ENCODE measurements around the gene COIL. TPM values are rescaled to one million over a fixed set of nuclear protein-coding genes. Genes with fewer than 3 reads are reported as not detected.

The COIL gene
- total and polyA plus RNA-seq, 4 donors = 4.7 to 9.9 (median 6.5) TPM

DNA sequence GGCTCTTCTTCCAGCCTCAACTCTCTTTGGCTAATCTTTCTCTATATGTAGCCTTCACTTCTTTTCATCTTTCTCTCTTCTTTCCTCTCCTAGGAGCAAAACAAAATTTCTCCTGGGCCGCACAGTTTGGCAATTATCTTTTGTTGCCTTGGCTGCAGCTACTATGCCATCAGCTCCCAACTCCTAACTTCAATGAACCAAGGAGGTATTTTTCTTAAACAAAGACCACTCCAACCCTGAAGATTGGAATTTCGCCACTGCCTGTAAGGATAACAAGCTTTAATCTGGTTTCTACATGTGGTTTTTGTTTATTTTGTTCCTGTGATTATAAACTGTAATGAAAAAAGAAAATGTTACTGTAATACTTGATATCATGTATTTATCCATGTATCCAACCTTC, 14.8 kb upstream of the COIL start:
- no peak overlapping the region for H3K4me3 ChIP-seq (ENCODE audit: low read depth in 1 of 3, low read length in 3 of 3)
- H3K27me3 ChIP-seq (ENCODE audit: control insufficient read depth in 4 of 4, insufficient read depth in 4 of 4, low read length in 3 of 4) = no peaks in the 10 kb centered on the region
- 96% methylated on average over 2 of the region's 2 CpGs for WGBS
- no peak overlapping the region for H3K27ac ChIP-seq (ENCODE audit: low read depth in 1 of 2, low read length in 2 of 2)
- peaks cover 0 to 19% (median 13%) of the 10 kb centered on the region in 4 donors for H3K4me1 ChIP-seq (ENCODE audit: control insufficient read depth in 4 of 4, insufficient read depth in 4 of 4, low read length in 3 of 4)
- no peak overlapping the region for H3K9ac ChIP-seq (ENCODE audit: low read depth in 1 of 2, low read length in 2 of 2)
- no peaks in the 10 kb centered on the region for H3K9me3 ChIP-seq (ENCODE audit: control insufficient read depth in 4 of 4, low read length in 3 of 4)
- no peak for DNase-seq (ENCODE audit: low spot score)
- H3K36me3 ChIP-seq (ENCODE audit: control insufficient read depth in 4 of 4, insufficient read depth in 3 of 4, low read depth in 1 of 4, low read length in 3 of 4) = no peaks in the 10 kb centered on the region
- TF ChIP-seq FOXA1 (IDR thresholded peaks at IDR 0.05) (no peak), EGR1 (IDR thresholded peaks at IDR 0.05; ENCODE audit: low read depth in 2 of 2) (no peak), RXRA (IDR thresholded peaks at IDR 0.05) (no peak), FOXA2 (IDR thresholded peaks at IDR 0.05) (no peak), TAF1 (conservative IDR thresholded peaks at IDR 0.05) (no peak), HNF4A (conservative IDR thresholded peaks at IDR 0.05) (no peak)
- TF ChIP-seq, protein P1, sequence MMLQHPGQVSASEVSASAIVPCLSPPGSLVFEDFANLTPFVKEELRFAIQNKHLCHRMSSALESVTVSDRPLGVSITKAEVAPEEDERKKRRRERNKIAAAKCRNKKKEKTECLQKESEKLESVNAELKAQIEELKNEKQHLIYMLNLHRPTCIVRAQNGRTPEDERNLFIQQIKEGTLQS (IDR thresholded peaks at IDR 0.05) = no peak
- TF ChIP-seq, protein P2, sequence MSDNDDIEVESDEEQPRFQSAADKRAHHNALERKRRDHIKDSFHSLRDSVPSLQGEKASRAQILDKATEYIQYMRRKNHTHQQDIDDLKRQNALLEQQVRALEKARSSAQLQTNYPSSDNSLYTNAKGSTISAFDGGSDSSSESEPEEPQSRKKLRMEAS (IDR thresholded peaks at IDR 0.05) = no peak
- TF ChIP-seq, protein P3, sequence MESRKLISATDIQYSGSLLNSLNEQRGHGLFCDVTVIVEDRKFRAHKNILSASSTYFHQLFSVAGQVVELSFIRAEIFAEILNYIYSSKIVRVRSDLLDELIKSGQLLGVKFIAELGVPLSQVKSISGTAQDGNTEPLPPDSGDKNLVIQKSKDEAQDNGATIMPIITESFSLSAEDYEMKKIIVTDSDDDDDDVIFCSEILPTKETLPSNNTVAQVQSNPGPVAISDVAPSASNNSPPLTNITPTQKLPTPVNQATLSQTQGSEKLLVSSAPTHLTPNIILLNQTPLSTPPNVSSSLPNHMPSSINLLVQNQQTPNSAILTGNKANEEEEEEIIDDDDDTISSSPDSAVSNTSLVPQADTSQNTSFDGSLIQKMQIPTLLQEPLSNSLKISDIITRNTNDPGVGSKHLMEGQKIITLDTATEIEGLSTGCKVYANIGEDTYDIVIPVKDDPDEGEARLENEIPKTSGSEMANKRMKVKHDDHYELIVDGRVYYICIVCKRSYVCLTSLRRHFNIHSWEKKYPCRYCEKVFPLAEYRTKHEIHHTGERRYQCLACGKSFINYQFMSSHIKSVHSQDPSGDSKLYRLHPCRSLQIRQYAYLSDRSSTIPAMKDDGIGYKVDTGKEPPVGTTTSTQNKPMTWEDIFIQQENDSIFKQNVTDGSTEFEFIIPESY (IDR thresholded peaks at IDR 0.05) = no peak

DNA sequence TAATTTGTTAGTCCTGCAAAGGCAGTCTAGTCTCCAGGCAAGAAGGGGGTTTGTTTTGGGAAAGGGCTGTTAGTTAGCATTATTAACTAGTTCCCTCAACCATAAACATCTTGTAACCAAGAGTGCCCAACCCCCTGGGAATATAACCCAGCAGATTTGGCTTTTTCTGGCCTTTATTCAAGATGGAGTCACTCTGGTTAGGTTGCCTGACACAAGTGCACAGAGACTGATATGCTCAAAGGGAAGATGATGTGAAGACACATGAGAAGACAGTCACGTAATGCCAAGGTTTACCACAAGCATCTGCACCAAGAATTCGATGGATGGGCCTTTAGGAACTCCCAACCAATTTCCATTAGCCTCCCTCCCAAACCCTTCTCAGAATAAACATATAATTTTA, 13.2 kb upstream of the COIL start:
- Histone ChIP-seq H3K9me3 (ENCODE audit: control insufficient read depth in 4 of 4, low read length in 3 of 4) (no peaks in the 10 kb centered on the region), H3K4me3 (ENCODE audit: low read depth in 1 of 3, low read length in 3 of 3) (no peak overlapping the region), H3K36me3 (ENCODE audit: control insufficient read depth in 4 of 4, insufficient read depth in 3 of 4, low read depth in 1 of 4, low read length in 3 of 4) (no peaks in the 10 kb centered on the region), H3K27me3 (ENCODE audit: control insufficient read depth in 4 of 4, insufficient read depth in 4 of 4, low read length in 3 of 4) (no peaks in the 10 kb centered on the region), H3K27ac (ENCODE audit: low read depth in 1 of 2, low read length in 2 of 2) (no peak overlapping the region), H3K4me1 (ENCODE audit: control insufficient read depth in 4 of 4, insufficient read depth in 4 of 4, low read length in 3 of 4) (peaks cover 0 to 17% (median 12%) of the 10 kb centered on the region in 4 donors), H3K9ac (ENCODE audit: low read depth in 1 of 2, low read length in 2 of 2) (no peak overlapping the region)
- no peak for TF ChIP-seq TAF1 (conservative IDR thresholded peaks at IDR 0.05)
- TF ChIP-seq, protein P2 (IDR thresholded peaks at IDR 0.05) = no peak
- TF ChIP-seq EGR1 (IDR thresholded peaks at IDR 0.05; ENCODE audit: low read depth in 2 of 2) = no peak
- TF ChIP-seq, protein P4, sequence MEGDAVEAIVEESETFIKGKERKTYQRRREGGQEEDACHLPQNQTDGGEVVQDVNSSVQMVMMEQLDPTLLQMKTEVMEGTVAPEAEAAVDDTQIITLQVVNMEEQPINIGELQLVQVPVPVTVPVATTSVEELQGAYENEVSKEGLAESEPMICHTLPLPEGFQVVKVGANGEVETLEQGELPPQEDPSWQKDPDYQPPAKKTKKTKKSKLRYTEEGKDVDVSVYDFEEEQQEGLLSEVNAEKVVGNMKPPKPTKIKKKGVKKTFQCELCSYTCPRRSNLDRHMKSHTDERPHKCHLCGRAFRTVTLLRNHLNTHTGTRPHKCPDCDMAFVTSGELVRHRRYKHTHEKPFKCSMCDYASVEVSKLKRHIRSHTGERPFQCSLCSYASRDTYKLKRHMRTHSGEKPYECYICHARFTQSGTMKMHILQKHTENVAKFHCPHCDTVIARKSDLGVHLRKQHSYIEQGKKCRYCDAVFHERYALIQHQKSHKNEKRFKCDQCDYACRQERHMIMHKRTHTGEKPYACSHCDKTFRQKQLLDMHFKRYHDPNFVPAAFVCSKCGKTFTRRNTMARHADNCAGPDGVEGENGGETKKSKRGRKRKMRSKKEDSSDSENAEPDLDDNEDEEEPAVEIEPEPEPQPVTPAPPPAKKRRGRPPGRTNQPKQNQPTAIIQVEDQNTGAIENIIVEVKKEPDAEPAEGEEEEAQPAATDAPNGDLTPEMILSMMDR (IDR thresholded peaks at IDR 0.05; ENCODE audit: low read depth, low read length, missing input control) = no peak
- no peak for TF ChIP-seq RAD21 (IDR thresholded peaks at IDR 0.05)
- no peak for TF ChIP-seq FOXA2 (IDR thresholded peaks at IDR 0.05)
- no peak for TF ChIP-seq RXRA (IDR thresholded peaks at IDR 0.05)
- TF ChIP-seq, protein P1 (IDR thresholded peaks at IDR 0.05) = no peak
- TF ChIP-seq HNF4A (conservative IDR thresholded peaks at IDR 0.05) = no peak
- TF ChIP-seq YY1 (IDR thresholded peaks at IDR 0.05) = no peak
- TF ChIP-seq, protein P3 (IDR thresholded peaks at IDR 0.05) = no peak
- TF ChIP-seq, protein P5, sequence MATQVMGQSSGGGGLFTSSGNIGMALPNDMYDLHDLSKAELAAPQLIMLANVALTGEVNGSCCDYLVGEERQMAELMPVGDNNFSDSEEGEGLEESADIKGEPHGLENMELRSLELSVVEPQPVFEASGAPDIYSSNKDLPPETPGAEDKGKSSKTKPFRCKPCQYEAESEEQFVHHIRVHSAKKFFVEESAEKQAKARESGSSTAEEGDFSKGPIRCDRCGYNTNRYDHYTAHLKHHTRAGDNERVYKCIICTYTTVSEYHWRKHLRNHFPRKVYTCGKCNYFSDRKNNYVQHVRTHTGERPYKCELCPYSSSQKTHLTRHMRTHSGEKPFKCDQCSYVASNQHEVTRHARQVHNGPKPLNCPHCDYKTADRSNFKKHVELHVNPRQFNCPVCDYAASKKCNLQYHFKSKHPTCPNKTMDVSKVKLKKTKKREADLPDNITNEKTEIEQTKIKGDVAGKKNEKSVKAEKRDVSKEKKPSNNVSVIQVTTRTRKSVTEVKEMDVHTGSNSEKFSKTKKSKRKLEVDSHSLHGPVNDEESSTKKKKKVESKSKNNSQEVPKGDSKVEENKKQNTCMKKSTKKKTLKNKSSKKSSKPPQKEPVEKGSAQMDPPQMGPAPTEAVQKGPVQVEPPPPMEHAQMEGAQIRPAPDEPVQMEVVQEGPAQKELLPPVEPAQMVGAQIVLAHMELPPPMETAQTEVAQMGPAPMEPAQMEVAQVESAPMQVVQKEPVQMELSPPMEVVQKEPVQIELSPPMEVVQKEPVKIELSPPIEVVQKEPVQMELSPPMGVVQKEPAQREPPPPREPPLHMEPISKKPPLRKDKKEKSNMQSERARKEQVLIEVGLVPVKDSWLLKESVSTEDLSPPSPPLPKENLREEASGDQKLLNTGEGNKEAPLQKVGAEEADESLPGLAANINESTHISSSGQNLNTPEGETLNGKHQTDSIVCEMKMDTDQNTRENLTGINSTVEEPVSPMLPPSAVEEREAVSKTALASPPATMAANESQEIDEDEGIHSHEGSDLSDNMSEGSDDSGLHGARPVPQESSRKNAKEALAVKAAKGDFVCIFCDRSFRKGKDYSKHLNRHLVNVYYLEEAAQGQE (IDR thresholded peaks at IDR 0.05) = no peak
- no peak for TF ChIP-seq SP1 (IDR thresholded peaks at IDR 0.05)
- TF ChIP-seq GABPA (IDR thresholded peaks at IDR 0.05 in 1 of 2, conservative IDR thresholded peaks at IDR 0.05 in 1 of 2) = no peak
- no peak for TF ChIP-seq FOXA1 (IDR thresholded peaks at IDR 0.05)
- no peak for TF ChIP-seq JUND (IDR thresholded peaks at IDR 0.05)
- 94% methylated on average over 2 of the region's 2 CpGs for WGBS
- no peak for DNase-seq (ENCODE audit: low spot score)
